Naive B cell (primary cell): ENCODE data around the gene TSHZ2. TPM values are rescaled to one million over a fixed set of nuclear protein-coding genes. Genes with fewer than 3 reads are reported as not detected.
"Not testable (repeated sequence)": the region's sequence is repeated elsewhere in the genome, so short reads cannot be mapped to it uniquely, and the experiment has no call there.

ENCODE experiments used
- ATAC-seq, 2 donors: fragments of 150-1000 bp; cut with Tn5 transposase; 2 replicates each; pipeline ENCODE4 v1.10.0; 2021; ENCODE audit warnings: low read depth in 2 of 2, mild to moderate bottlenecking in 2 of 2, moderate library complexity in 2 of 2
- DNase-seq: peaks from one replicate; pipeline ENCODE4 v3.0.0; 2022
- H3K27ac Mint-ChIP-seq, 6 donors: one replicate each; pipeline ENCODE4 v1.8.0; 2020 to 2022; ENCODE audit warnings: mild to moderate bottlenecking in 6 of 6, mixed read lengths in 6 of 6, moderate library complexity in 5 of 6, inconsistent platforms in 2 of 6
- H3K27me3 Mint-ChIP-seq, 3 donors: one replicate each; pipeline ENCODE4 v1.8.0; 2021 to 2022; ENCODE audit warnings: mixed read lengths in 3 of 3, mild to moderate bottlenecking in 1 of 3
- H3K36me3 Mint-ChIP-seq, 2 donors: one replicate each; pipeline ENCODE4 v1.8.0; 2020 to 2022; ENCODE audit warnings: mixed read lengths in 2 of 2, inconsistent platforms in 1 of 2, mild to moderate bottlenecking in 1 of 2
- H3K4me1 Mint-ChIP-seq, 3 donors: one replicate each; pipeline ENCODE4 v1.8.0; 2020 to 2022; ENCODE audit warnings: mixed read lengths in 3 of 3, inconsistent platforms in 1 of 3, mild to moderate bottlenecking in 1 of 3, moderate library complexity in 1 of 3
- H3K4me3 Mint-ChIP-seq, 8 donors: one replicate each; pipeline ENCODE4 v1.8.0; 2020 to 2022; ENCODE audit warnings: mild to moderate bottlenecking in 8 of 8, mixed read lengths in 8 of 8, moderate library complexity in 8 of 8, inconsistent platforms in 2 of 8
- H3K9me3 Mint-ChIP-seq, 7 donors: one replicate each; pipeline ENCODE4 v1.8.0; 2020 to 2022; ENCODE audit warnings: mixed read lengths in 7 of 7, mild to moderate bottlenecking in 5 of 7, inconsistent platforms in 2 of 7, moderate library complexity in 1 of 7
- polyA plus RNA-seq, 6 donors: library from polyadenylated mRNA; unstranded; fragments of 300-500 nt; fragmentation: Illumina TruSeq; gene quantifications; one replicate each; pipeline ENCODE4 v1.2.3, GENCODE V29; 2021; ENCODE audit warnings: low read depth in 6 of 6

The TSHZ2 gene
- polyA plus RNA-seq, 6 donors from 2014 or later = 0.04 to 0.32 (median 0.13) TPM; not detected in 2

DNA sequence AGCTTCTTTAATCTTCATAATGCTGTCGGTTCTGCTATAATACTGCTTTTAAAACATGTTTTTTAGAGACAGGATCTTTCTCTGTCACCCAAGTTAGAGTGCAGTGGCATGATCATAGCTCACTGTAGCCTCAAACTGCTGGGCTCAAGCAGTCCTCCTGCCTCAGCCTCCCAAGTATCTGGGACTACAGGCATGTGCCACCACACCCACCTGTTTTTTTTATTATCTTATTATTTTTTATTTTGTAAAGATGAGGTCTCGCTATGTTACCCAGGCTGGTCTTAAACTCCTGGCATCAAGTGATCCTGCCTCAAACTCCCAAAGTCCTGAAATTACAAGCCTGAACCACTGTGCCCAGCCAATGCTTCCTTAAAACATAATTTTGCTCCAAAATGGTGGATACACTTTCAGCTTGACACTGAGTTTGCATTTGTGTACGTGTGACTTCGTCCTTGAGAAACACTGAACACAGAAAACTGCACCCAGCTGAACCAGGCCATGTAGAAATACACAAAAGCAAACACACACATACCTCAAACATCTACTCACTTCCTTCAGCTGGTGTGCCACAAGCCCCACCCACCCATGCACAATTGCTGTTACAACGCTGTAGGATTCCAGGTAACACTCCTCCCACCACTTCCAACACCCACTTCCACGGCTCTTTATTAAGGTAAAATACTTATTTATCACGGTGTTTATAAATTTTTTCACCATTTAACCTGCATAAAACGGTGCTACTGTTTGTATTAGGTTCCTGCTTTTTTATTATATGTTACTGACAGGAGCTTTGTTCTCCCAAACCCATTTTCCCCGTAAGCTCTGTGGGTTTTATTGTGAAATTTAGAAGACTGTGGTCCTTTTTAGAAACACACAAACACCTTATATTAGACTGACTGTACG, 109.1 kb downstream of the TSHZ2 start:
- no peak for ATAC-seq
- no peak overlapping the region for H3K4me3 Mint-ChIP-seq
- peaks cover 4 to 6% (median 6%) of the 10 kb centered on the region in 3 donors for H3K4me1 Mint-ChIP-seq
- DNase-seq = no peak
- H3K27ac Mint-ChIP-seq = no peak overlapping the region
- H3K9me3 Mint-ChIP-seq = no peaks in the 10 kb centered on the region
- H3K27me3 Mint-ChIP-seq = no peaks in the 10 kb centered on the region
- no peaks in the 10 kb centered on the region for H3K36me3 Mint-ChIP-seq

DNA sequence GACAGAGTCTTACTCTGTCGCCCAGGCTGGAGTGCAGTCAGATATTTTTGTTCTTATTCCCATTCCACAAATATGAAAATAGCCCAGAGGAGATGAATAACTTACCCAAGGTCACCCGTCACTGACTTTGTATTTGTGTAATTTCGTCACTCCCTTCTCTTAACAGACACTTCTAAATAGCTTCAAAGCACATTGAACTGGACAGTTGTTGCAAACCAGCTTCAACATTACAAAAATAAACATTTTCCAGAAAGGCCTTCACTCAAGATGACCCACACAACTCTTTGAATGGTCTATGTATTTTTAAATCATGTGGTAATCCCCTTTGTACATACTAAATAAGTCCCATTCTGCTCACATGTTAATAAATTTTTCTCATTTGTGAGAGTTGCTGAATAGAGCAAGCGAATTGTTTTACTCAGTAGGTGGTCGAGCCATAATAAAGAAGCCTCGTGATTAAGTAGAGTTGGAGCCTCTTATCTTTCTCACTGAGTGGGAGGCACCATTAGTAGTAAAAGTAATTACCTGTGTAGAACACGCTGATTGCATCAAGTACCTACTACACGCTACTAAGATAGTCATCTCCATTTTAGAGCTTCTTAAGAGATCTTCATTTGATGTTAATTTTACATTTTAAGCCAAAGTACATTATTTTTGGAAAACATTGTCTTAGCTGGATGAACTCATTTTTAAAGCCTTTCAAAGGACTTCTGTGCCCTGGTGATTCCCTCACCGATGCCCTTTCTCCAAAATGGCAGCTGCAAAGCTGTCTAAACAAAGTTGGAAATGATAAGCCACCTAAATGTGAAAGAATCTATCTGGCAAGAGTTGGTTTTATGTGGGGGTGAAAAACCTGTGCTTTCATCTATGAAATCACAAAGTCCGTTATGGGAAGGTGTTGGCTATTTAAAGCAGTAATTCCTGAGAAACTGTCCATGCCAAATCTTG, 110.0 kb downstream of the TSHZ2 start:
- DNase-seq (no peak), ATAC-seq (no peak)
- Mint-ChIP-seq H3K27ac (no peak overlapping the region), H3K9me3 (no peaks in the 10 kb centered on the region), H3K4me3 (no peak overlapping the region), H3K36me3 (no peaks in the 10 kb centered on the region), H3K27me3 (peaks cover 0 to 4% (median 0%) of the 10 kb centered on the region in 3 donors), H3K4me1 (peaks cover 4 to 6% (median 6%) of the 10 kb centered on the region in 3 donors)

DNA sequence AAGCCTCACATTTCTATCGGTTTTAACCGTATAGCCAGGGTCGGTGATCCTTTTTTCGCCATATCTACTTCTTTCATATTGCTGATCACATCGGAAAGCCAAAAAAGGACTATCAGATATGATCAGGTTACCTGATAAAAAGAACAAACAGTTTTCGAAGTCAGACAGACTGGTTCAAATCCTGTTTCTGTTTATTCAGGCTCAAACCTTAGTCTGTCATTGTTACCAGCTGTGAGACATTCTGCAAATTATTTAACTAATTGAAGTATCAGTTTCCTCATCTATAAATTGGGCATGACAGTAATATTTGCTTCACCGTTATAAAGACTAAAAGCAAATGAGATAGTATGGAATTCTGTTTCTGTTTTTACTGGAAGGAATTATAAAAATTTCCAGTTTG, 111.3 kb downstream of the TSHZ2 start:
- Mint-ChIP-seq H3K4me3 (no peak overlapping the region), H3K27ac (no peak overlapping the region), H3K9me3 (no peaks in the 10 kb centered on the region), H3K36me3 (no peaks in the 10 kb centered on the region), H3K4me1 (peaks cover 4 to 6% (median 6%) of the 10 kb centered on the region in 3 donors), H3K27me3 (peaks cover 0 to 4% (median 0%) of the 10 kb centered on the region in 3 donors)
- DNase-seq (no peak), ATAC-seq (no peak)

DNA sequence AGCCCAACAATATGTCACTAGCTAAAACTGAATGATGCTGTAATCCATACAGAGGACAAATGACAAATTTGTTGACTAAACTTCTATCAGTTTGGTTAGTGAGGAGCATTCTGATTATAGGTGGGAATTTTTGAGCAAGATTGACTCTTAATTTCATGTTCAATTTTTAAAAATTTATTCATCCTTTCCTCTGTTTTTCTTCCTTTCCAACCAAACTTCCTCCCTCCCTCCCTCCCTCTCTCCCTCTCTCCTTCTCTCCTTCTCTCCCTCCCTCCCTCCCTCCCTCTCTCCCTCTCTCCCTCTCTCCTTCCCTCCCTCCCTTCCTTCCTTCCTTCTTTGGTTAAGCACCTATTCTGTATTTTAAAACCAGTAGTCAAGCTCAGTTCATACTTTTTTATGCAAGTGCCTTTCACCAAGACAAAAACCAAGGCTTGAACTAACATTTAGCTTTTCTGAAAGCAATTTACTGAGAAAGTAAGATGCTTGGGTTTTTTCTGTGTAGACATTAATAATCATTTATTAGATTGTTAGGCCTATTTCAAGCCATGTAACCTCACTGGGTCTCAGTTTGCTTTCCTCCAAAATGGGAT, 112.3 kb downstream of the TSHZ2 start:
- Mint-ChIP-seq H3K9me3 (no peaks in the 10 kb centered on the region), H3K4me3 (no peak overlapping the region), H3K4me1 (peaks cover 4 to 6% (median 6%) of the 10 kb centered on the region in 3 donors), H3K27ac (no peak overlapping the region), H3K36me3 (no peaks in the 10 kb centered on the region), H3K27me3 (peaks cover 0 to 4% (median 0%) of the 10 kb centered on the region in 3 donors)
- DNase-seq = no peak
- no peak for ATAC-seq

DNA sequence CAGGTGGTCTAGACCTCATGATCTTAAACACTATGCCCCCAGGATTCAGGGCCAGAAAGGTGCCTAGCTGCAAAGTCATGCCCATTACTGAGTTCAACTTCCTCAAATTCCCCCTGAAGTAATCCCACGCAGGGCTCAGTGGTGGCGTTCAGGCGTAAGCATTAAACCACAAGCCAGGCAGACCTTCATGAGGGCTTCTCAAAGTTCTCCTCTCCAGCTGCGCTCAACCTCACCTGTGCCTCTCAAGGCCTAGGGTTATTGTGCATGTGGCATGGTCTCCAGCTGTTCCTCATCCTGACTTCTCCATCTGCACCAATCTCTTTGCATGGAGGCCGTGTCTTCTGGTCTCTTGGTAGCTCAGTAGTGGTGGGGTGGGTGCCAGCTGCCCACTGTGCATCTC, 113.6 kb downstream of the TSHZ2 start:
- no peaks in the 10 kb centered on the region for H3K36me3 Mint-ChIP-seq
- peaks cover 0 to 4% (median 0%) of the 10 kb centered on the region in 3 donors for H3K27me3 Mint-ChIP-seq
- H3K9me3 Mint-ChIP-seq = no peaks in the 10 kb centered on the region
- no peak overlapping the region for H3K27ac Mint-ChIP-seq
- H3K4me1 Mint-ChIP-seq = peaks cover 4 to 6% (median 6%) of the 10 kb centered on the region in 3 donors
- H3K4me3 Mint-ChIP-seq = no peak overlapping the region
- DNase-seq (peak; percentile 3), ATAC-seq (peak; percentile 60 to 64)

DNA sequence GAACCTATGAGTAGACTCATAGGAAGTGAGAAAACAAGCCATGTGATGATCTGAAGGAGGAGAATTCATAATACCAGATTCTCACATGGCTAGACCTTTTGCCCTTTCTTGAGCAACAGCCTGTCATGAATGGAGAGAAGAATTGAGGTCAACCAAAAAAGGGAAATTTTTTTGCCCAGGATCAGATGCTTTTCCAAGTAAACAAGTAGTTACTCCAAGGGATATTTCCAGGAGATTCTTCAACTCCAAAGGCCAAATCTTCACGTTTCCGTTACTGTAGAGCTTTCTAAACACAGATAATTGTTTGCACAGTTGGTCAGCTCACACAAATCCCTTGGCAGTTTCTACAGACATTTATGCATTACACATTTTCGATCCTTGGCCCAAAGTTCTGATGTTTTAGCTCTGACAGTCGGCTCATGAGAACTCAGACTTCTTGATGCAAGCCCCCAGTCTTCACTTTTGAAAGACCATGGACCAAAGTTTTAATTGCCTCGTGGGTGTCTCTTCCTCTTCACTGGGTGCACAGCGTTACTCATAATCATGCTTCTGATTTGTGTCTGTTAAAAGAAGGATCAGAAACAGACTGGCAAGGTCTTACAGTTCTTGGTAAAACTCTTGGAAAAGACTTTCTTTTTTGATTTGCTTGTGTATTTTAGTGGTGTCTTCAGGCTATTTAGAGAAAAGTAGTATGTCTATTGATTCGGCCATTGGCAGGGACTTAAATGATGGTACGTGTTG, 115.0 kb downstream of the TSHZ2 start:
- no peak for DNase-seq
- H3K36me3 Mint-ChIP-seq = no peaks in the 10 kb centered on the region
- H3K27me3 Mint-ChIP-seq = peaks cover 0 to 12% (median 0%) of the 10 kb centered on the region in 3 donors
- no peak for ATAC-seq
- H3K4me1 Mint-ChIP-seq = peaks cover 4 to 6% (median 6%) of the 10 kb centered on the region in 3 donors
- H3K9me3 Mint-ChIP-seq = no peaks in the 10 kb centered on the region
- H3K27ac Mint-ChIP-seq = peak overlapping the region in 1 of 6 donors; percentile 40
- H3K4me3 Mint-ChIP-seq = no peak overlapping the region

DNA sequence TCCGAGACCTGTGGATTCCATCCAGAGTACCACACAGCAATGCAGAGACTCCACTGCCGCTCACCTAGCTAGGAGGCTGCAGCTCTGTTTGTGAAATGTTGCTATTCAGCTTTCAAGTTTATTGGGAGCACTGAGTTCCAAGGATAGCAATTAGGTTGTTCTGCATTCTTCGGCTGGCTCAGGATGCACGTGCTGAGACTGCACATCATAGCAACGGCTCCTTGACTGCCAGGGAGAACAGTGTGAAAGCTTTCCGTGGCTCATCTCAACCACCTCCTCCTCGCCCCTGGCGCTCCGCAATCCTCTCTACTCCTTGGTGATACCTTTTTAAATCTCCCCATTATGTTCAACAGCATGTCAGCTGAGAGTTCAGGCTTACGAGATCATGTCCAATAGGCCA, 116.6 kb downstream of the TSHZ2 start:
- H3K4me3 Mint-ChIP-seq = no peak overlapping the region
- ATAC-seq (no peak), DNase-seq (no peak)
- H3K36me3 Mint-ChIP-seq = no peaks in the 10 kb centered on the region
- H3K27me3 Mint-ChIP-seq = peaks cover 0 to 17% (median 0%) of the 10 kb centered on the region in 3 donors
- H3K4me1 Mint-ChIP-seq = peaks cover 4 to 6% (median 6%) of the 10 kb centered on the region in 3 donors
- no peak overlapping the region for H3K27ac Mint-ChIP-seq
- no peaks in the 10 kb centered on the region for H3K9me3 Mint-ChIP-seq

DNA sequence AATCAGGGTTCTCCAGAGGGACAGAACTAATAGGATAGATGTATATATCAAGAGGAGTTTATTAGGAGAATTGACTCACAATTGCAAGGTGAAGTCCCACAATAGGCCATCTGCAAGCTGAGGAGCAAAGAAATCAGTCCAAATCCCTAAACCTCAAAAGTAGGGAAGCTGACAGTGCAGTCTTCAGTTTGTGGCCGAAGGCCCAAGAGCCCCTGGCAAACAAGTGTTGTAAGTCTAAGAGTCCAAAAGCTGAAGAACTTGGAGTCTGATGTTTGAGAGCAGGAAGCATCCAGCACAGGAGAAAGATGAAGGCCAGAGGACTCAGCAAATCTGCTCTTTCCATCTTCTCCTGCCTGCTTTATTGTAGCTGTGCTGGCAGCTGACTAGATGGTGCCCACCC, 117.7 kb downstream of the TSHZ2 start:
- H3K9me3 Mint-ChIP-seq, H3K4me1 Mint-ChIP-seq, H3K4me3 Mint-ChIP-seq, DNase-seq, ATAC-seq, H3K27ac Mint-ChIP-seq, H3K36me3 Mint-ChIP-seq: not testable (repeated sequence)
- peaks cover 0 to 17% (median 0%) of the 10 kb centered on the region in 3 donors for H3K27me3 Mint-ChIP-seq

DNA sequence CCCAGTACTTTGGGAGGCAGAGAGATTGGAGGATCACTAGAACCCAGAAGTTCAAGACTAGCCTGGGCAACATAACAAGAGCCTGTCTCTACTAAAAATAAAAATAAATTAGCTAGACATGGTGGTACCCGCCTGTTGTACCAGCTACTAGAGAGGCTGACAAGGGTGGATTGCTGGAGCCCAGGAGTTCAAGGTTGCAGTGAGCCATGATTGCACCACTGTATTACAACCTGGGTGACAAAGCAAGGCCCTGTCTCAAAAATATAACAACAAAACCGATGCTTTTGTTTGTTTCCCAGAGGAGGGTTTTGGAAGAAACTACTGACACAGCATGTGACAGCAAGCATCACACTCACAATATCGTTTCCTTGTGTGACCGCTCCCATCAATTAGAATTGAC, 119.6 kb downstream of the TSHZ2 start:
- Mint-ChIP-seq H3K27ac (no peak overlapping the region), H3K27me3 (peaks cover 0 to 13% (median 0%) of the 10 kb centered on the region in 3 donors), H3K9me3 (no peaks in the 10 kb centered on the region), H3K36me3 (no peaks in the 10 kb centered on the region), H3K4me1 (no peaks in the 10 kb centered on the region), H3K4me3 (no peak overlapping the region)
- no peak for DNase-seq
- ATAC-seq = no peak

DNA sequence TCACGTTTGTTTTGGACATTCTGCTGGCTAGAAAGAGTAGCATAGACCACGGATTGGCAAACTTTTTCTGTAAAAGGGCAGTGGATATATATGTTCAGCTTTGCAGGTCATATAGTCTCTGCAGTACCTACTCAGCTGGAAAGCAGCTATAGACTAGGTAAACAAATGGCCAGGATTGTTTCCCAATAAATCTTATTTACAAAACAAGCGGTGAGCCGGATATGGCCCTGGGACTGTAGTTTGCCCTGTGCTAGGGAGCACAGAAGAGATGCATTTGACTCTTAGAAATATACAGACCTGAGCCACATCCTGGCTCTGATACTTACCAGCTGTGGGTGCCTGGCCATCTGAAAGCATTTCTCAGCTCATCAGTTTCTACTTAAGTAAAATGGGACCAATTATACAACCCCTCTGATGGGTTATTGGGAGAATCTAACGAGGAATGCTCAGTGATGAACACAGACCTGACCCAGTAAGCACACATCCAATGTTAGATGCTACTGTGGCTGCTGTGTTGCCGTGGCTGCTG, 120.7 kb downstream of the TSHZ2 start:
- Mint-ChIP-seq H3K4me1 (no peaks in the 10 kb centered on the region), H3K27ac (no peak overlapping the region), H3K4me3 (no peak overlapping the region), H3K36me3 (no peaks in the 10 kb centered on the region), H3K9me3 (no peaks in the 10 kb centered on the region), H3K27me3 (peaks cover 0 to 12% (median 0%) of the 10 kb centered on the region in 3 donors)
- DNase-seq = no peak
- ATAC-seq = no peak

DNA sequence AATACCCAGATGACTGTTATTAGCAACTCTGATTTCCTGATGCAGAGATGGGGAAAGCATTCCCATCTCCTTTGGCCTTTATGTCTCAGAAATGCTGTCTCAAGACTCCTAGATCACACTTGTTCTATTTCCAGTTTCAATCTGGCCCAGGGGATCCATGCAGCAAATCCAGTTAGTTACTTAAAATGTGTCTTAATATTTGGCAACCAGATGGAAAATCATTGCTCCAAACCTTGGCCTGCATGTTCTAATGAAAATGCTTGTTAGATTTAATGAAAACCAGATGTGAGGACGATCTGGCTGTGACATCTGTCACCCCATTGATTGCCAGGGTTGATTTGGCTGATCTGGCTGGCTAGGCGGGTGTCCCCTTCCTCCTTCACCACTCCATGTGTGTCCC, 125.2 kb downstream of the TSHZ2 start:
- no peak overlapping the region for H3K27ac Mint-ChIP-seq
- peaks cover 0 to 9% (median 5%) of the 10 kb centered on the region in 3 donors for H3K27me3 Mint-ChIP-seq
- no peaks in the 10 kb centered on the region for H3K36me3 Mint-ChIP-seq
- H3K4me1 Mint-ChIP-seq = no peaks in the 10 kb centered on the region
- no peak overlapping the region for H3K4me3 Mint-ChIP-seq
- peaks cover 0 to 6% (median 0%) of the 10 kb centered on the region in 7 donors for H3K9me3 Mint-ChIP-seq
- no peak for DNase-seq
- ATAC-seq = no peak

DNA sequence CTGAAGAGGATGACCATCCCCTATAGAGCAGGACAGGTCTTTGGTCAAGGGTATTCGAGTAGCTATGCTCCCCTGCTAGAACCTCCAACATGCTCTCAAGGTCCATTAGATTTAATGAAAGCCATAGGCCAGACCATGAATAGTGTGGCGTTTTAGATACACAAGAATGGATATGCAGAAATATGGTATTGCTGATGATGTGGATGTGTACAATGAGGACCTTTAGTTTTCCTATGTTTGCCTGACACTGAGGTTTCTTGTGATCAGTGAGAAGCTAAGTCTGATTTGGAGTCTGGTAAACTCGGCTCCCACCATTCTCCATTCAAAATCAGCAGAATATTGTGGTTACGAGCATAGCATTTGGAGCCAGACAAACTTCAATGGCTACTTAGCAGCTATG, 125.6 kb downstream of the TSHZ2 start:
- no peaks in the 10 kb centered on the region for H3K4me1 Mint-ChIP-seq
- ATAC-seq (no peak), DNase-seq (no peak)
- peaks cover 0 to 9% (median 5%) of the 10 kb centered on the region in 3 donors for H3K27me3 Mint-ChIP-seq
- no peaks in the 10 kb centered on the region for H3K36me3 Mint-ChIP-seq
- H3K9me3 Mint-ChIP-seq = peaks cover 0 to 6% (median 0%) of the 10 kb centered on the region in 7 donors
- no peak overlapping the region for H3K4me3 Mint-ChIP-seq
- no peak overlapping the region for H3K27ac Mint-ChIP-seq
